Lung (tissue), 12 donors: ENCODE measurements around the gene CNNM4. TPM values are rescaled to one million over a fixed set of nuclear protein-coding genes. Genes with fewer than 3 reads are reported as not detected.

ENCODE experiments used
- ATAC-seq: fragments of 200-7000 bp; cut with Tn5 transposase; one replicate; pipeline ENCODE4 v1.9.1; 2020; ENCODE audit warnings: moderate number of reproducible peaks; ENCODE audit not compliant: insufficient read depth, low FRiP score
- DNase-seq, 3 donors: peaks; one replicate each; pipeline ENCODE4 v3.0.0-alpha.2; 2013 to 2017
- H3K27ac ChIP-seq, 2 donors: one replicate each; pipeline ENCODE4 v1.5.1; 2013; ENCODE audit warnings: mild to moderate bottlenecking in 2 of 2, moderate library complexity in 2 of 2, control low read depth in 1 of 2, inconsistent platforms in 1 of 2, low read depth in 1 of 2, low read length in 1 of 2
- H3K27me3 ChIP-seq, 3 donors: one replicate each; pipeline ENCODE4 v1.5.1; 2013; ENCODE audit warnings: low read length in 2 of 3; ENCODE audit not compliant: control insufficient read depth in 3 of 3, insufficient read depth in 3 of 3
- H3K36me3 ChIP-seq, 4 donors: one replicate each; pipeline ENCODE4 v1.5.1; 2013; ENCODE audit warnings: low read length in 4 of 4, mild to moderate bottlenecking in 1 of 4, moderate library complexity in 1 of 4; ENCODE audit not compliant: control insufficient read depth in 4 of 4, insufficient read depth in 4 of 4
- H3K4me1 ChIP-seq, 5 donors: one replicate each; pipeline ENCODE4 v1.5.1; 2013; ENCODE audit warnings: low read length in 5 of 5, mild to moderate bottlenecking in 2 of 5, moderate library complexity in 1 of 5; ENCODE audit not compliant: control insufficient read depth in 5 of 5, insufficient read depth in 5 of 5
- H3K4me3 ChIP-seq: one replicate; pipeline ENCODE4 v1.5.1; 2013; ENCODE audit warnings: mild to moderate bottlenecking, control low read depth, moderate library complexity
- H3K9ac ChIP-seq, 2 donors: one replicate each; pipeline ENCODE4 v1.5.1; 2013; ENCODE audit warnings: low read length in 2 of 2, control low read depth in 1 of 2; ENCODE audit not compliant: insufficient read depth in 1 of 2
- H3K9me3 ChIP-seq, 4 donors: one replicate each; pipeline ENCODE4 v1.5.1; 2013; ENCODE audit warnings: low read length in 3 of 4, mild to moderate bottlenecking in 1 of 4, moderate library complexity in 1 of 4; ENCODE audit not compliant: control insufficient read depth in 4 of 4, insufficient read depth in 3 of 4
- WGBS, 2 donors: extraction: QIAGEN DNeasy Blood & Tissue Kit; methylation state at CpG; one replicate each; pipeline ENCODE4 v1.1.7; 2013; 5-methylcytosine and 5-hydroxymethylcytosine counted together
- polyA plus RNA-seq, 2 donors: library from polyadenylated mRNA; stranded (reverse); fragments of 200-250 nt; gene quantifications; one replicate each; pipeline ENCODE4 v1.2.1, GENCODE V29; 2013
- total RNA-seq, 2 donors: library from RNA; depleted of rRNA in 1 of 2; stranded (reverse); fragments of >200 nt in 1 of 2; gene quantifications; one replicate each; pipeline ENCODE4 v1.2.1, GENCODE V29; 2014 to 2021
- TF ChIP-seq, protein P1 (sequence below): IDR thresholded peaks from 2 replicates; pipeline ENCODE4 v1.5.1; 2012; ENCODE audit warnings: mild to moderate bottlenecking; ENCODE audit errors: control extremely low read depth, extremely low read depth
- donor health status: control.
- donor health status: control.
- donor health status: Bipolar disorder and iron deficiency.
- donor health status: healthy.
- donor health status: DM: yes; HTN: yes; CAD: no.

Gene CNNM4
- total and polyA plus RNA-seq, 4 donors, result 4.0 to 19.8 (median 12.3) TPM

DNA sequence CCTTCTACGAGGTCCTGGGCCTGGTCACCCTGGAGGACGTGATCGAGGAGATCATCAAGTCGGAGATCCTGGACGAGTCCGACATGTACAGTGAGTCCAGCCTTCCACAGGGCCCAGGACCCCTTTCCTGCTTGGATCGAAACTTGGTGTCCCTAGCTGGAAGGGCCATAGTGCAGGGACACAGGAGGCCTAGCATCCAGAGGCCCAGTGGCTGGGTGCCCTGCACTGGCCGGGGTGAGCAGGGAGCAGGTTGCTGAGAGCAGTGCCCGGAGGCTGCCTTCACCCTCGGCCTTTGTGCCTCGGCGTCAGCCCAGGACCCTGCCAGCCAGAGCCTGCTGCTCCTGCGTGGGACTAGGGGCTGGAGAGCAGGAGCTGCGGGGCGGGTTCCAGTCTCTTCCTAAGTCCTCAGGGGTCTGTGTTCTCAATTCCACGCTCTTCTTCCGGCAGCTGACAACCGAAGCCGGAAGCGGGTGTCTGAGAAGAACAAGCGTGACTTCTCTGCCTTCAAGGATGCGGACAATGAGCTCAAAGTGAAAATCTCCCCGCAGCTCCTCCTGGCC lies 36.4 kb downstream of the CNNM4 start:
- Histone ChIP-seq H3K4me1 (peaks cover 0 to 5% (median 0%) of the 10 kb centered on the region in 5 donors), H3K9me3 (no peaks in the 10 kb centered on the region), H3K27ac (no peak overlapping the region), H3K27me3 (no peaks in the 10 kb centered on the region), H3K4me3 (no peak overlapping the region), H3K9ac (no peak overlapping the region), H3K36me3 (peaks cover 0 to 18% (median 7%) of the 10 kb centered on the region in 4 donors)
- WGBS, 2 donors, result 97% methylated on average over 23 of the region's 23 CpGs
- TF ChIP-seq, protein P1, sequence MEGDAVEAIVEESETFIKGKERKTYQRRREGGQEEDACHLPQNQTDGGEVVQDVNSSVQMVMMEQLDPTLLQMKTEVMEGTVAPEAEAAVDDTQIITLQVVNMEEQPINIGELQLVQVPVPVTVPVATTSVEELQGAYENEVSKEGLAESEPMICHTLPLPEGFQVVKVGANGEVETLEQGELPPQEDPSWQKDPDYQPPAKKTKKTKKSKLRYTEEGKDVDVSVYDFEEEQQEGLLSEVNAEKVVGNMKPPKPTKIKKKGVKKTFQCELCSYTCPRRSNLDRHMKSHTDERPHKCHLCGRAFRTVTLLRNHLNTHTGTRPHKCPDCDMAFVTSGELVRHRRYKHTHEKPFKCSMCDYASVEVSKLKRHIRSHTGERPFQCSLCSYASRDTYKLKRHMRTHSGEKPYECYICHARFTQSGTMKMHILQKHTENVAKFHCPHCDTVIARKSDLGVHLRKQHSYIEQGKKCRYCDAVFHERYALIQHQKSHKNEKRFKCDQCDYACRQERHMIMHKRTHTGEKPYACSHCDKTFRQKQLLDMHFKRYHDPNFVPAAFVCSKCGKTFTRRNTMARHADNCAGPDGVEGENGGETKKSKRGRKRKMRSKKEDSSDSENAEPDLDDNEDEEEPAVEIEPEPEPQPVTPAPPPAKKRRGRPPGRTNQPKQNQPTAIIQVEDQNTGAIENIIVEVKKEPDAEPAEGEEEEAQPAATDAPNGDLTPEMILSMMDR, result no peak
- no peak for ATAC-seq
- no peak for DNase-seq

DNA sequence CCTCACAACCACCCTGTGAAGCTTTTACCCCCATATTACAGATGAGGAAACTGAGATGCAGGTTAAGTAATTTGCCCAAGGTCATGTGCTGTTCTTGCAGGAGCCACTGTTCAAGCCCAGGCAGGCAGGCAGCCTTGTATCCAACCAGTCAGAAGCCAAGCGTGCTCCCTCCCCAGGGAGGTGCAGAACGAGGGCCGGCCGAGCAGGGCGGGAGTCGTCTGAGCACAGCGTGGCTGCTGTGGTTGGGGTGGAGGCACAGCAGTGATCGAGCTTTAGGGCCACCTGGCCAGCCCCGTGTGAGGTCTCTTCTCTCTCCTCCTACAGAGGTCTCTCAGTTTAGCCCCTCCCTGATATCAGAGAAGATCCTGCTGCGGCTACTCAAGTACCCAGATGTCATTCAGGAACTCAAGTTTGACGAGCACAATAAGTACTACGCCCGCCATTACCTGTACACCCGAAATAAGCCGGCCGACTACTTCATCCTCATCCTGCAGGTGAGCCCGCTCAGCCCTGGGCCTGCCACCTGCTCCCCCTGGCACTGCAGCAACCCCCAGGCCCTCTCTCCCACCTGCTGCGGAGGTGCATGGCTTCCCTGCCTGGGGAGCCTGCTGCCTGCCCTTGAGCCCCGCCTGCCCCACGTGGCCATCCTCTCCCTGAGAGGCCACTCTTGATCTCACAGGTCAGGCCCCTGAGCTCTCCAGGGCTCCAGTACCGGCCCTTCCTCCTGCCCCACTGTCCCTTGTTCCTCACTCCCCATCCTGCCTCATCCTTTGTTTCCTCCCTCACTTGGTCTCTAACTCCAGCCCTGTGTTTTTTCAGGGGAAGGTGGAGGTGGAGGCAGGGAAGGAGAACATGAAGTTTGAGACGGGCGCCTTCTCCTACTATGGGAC lies 38.3 kb downstream of the CNNM4 start:
- H3K27ac ChIP-seq, result no peak overlapping the region
- TF ChIP-seq, protein P1, result no peak
- ATAC-seq, result no peak
- no peaks in the 10 kb centered on the region for H3K27me3 ChIP-seq
- no peak overlapping the region for H3K9ac ChIP-seq
- WGBS, 2 donors, result 93 to 95% methylated on average over 21 to 23 of the region's 23 CpGs
- no peak overlapping the region for H3K4me3 ChIP-seq
- H3K4me1 ChIP-seq, result peaks cover 0 to 5% (median 0%) of the 10 kb centered on the region in 5 donors
- peaks cover 0 to 19% (median 9%) of the 10 kb centered on the region in 4 donors for H3K36me3 ChIP-seq
- DNase-seq, result no peak
- no peaks in the 10 kb centered on the region for H3K9me3 ChIP-seq

DNA sequence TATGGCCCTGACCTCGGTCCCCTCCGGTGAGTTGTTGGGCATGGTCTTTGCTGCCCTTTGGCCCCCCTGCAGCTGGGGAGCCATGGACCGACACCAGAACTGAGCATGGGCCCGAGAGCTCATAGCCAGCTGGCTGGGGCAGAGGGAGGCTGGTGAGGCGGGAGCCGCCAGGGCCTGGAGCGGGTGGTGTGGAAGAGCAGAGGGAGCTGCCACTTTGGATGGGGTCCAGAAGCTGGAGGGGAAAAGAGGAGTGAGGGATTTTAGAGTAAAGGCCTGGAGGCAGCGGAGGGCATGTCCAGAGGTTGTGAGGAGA lies 38.9 kb downstream of the CNNM4 start:
- Histone ChIP-seq H3K4me1 (peaks cover 0 to 5% (median 0%) of the 10 kb centered on the region in 5 donors), H3K9ac (no peak overlapping the region), H3K36me3 (peaks cover 0 to 19% (median 9%) of the 10 kb centered on the region in 4 donors), H3K27ac (no peak overlapping the region), H3K4me3 (no peak overlapping the region), H3K27me3 (no peaks in the 10 kb centered on the region), H3K9me3 (no peaks in the 10 kb centered on the region)
- TF ChIP-seq, protein P1, result no peak
- ATAC-seq (no peak), DNase-seq (no peak)
- 93 to 94% methylated on average over 8 of the region's 8 CpGs for WGBS, 2 donors
